Thyroid gland (tissue), 4 donors: ENCODE results near the gene CNTNAP3B.
"Not testable (repeated sequence)": the region's sequence is repeated elsewhere in the genome, so short reads cannot be mapped to it uniquely, and the experiment has no call there.

Experiments
- CTCF ChIP-seq, 6 experiments: fragments of 200-600 bp in 3 of 6; fragments of 450-650 bp in 3 of 6; sonication (generic) in 3 of 6; IDR thresholded peaks; one replicate each; pipeline ENCODE4 v1.5.1; 2016 to 2019; ENCODE audit warnings: antibody characterized with exemption in 6 of 6, mild to moderate bottlenecking in 2 of 6, inconsistent platforms in 1 of 6, moderate library complexity in 1 of 6
- POLR2A ChIP-seq, 2 donors: fragments of 450-650 bp; IDR thresholded peaks; one replicate each; pipeline ENCODE4 v1.6.1; 2017; ENCODE audit warnings: antibody characterized with exemption in 2 of 2, mild to moderate bottlenecking in 2 of 2, moderate library complexity in 1 of 2

- TF ChIP-seq CTCF, POLR2A (IDR thresholded peaks at IDR 0.05): not testable (repeated sequence)
These were observed 114.9 kb downstream of the CNTNAP3B start for GRCh38 chr9:42014317-42014716.
